HG03066 (cell line): ENCODE measurements around the gene MMP8.
A peak's percentile ranks its signal among the peaks of the same experiment; 100 is the strongest.

ENCODE experiments used
- ATAC-seq: cut with Tn5 transposase; IDR thresholded peaks from one replicate; pipeline ENCODE4 v1.9.1; 2021; ENCODE audit warnings: low read depth; ENCODE audit not compliant: unreplicated experiment

Gene MMP8

DNA sequence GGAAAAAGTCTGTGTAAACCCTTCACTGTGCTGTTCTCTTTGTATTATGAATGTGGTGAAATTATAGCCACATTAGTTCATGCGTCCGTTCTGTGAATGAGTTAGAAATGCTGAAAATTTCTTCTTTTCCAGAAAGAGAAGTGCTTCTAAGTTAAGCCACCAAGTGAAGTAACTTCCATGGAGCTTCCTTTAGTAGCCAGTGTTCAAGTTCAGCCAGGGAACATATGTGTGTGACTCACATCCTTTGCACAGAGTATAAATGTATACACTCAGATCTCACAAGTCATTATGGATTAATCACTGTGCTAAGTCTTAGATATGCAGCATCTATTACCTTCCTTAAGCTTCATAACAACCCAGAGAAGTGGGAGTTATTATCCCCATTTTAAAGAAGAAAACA, 3.1 kb upstream of the MMP8 start:
- no peak for ATAC-seq

DNA sequence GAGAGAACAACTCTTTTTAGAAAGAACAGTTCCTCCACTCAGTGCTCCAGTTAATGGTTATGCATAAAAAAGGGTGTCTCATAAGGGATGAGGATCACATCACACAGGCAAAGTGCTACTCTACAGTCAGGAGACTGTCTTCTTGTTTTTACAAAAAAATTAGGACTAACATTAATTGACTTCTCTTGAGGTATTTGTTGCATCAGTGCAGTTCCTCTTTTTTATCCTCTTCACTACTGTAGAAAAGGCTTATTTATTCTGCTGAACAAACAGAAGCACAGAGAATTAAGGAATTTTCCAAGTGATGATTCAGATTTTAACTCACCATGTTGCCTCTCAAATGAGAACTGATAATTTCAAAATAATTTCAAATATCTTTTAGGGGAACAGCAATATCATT, 1.9 kb downstream of the MMP8 start:
- no peak for ATAC-seq

DNA sequence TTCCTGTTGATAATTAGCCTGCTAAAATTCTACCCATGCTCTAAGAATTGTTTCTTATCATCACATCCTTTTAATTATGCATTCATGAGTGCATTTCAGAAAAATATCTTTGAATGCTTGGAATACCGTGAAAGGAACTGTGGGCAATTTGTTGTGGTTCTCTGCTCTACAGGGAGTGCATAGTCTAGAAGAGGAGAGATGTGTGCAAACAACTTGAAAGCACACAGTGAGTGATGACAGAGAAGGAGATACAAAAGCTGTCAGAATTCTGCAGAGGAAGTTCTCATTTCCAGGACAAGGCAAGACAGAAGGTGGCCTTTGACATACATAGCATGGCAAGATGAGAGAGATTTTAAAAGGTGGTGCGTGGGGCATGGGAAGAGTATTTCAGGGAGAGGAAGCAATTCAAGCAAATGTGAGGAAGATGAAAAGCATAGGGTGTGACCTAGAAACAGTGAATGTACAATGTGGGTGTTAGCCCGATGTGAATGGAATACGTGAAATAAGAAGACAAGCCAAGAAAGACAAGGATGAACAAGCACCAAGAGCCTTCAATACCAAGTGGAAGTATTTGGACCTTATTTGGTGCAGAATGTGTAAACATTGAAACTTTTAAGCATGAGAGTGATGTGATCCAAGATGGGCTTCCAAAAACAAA, 5.0 kb downstream of the MMP8 start:
- no peak for ATAC-seq

DNA sequence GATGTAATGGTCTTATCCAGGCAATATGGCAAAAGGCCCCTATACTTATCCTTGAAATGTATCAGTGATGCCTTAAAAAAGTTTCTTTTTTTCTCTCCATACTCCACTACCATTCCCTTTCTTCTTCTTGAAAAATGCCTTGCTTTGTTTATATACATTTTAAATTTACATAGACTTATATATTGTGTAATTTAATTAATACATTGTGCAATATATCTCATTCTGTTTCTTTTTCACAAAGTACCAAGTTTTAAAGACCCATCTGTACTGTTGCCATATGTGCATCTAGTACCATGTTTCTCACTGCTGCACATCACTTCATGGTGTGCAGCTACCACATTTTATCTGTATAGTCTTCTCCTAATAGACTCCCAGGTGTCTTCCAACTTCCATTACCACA, 7.5 kb downstream of the MMP8 start:
- no peak for ATAC-seq

DNA sequence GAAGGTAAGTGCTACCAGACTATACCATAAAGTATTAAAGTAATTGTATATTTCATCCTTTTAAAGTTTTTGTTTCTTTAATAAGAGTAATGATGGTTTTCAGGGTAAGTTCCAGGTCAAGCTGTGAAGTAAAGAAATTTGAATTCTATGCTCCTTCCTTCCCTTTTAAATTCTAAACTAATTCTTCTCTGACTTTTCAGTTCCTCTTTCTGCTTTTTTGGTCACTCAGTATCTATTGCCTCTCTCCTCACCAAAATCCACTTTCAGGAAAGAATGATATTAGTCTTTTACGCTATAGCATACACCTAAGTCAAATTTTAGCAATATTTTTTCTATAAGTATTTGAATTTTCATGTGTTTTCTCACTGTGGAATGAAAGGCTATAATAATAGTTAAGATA, 8.2 kb downstream of the MMP8 start:
- ATAC-seq, result no peak

DNA sequence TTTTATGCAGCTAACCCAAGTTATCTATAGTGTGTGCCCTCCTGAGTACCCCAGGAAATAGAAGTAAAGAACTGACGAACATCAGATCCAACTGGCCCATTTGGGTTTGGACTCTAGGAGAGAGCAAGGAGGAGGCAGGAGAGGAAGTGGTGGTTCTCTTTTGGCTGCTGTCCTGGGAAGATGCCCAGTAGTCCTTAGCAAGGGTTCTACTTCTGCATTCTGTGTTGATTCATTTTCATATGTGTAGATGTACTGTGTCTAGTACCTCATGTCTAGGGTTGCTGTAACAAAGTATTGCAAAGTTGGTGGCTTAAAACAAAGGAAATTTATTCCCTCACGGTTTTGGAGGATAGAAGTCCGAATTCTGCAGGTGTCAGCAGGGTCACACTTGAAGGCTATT, 12.6 kb downstream of the MMP8 start:
- ATAC-seq, result no peak

DNA sequence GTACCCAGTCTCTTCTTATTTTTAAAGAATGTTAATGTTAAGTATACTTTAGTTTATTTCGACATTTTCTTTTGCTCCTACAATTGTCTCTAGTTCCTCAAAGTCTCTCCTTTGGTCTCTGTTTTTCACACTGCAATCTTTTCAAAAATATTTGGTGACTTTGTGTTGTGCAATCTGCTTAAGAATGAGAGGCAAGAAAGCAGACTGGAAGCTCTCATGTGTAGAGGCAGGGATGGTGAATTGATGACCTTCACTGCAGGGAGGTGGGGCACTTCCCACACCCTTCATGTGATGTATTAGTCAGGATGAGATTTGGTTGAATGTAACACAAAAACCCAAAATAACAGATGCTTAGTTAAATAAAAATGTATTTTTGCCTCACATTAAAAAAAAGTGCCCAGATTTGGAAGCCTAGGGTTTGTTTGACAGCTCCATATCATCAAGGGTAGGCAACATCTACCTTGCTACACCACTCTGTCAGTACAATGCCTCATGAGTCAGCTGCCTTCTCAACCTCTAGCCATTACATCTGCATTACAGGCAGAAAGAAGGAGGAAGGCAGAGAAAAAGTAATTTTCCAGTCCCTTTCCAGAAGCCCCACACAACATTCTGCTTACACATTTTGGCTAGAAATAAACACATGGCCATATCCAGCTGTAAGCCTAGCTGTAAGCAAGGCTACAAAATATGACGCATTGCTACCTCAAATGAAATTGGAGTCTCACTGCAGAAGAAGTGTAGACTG, 15.4 kb downstream of the MMP8 start:
- ATAC-seq, result no peak

DNA sequence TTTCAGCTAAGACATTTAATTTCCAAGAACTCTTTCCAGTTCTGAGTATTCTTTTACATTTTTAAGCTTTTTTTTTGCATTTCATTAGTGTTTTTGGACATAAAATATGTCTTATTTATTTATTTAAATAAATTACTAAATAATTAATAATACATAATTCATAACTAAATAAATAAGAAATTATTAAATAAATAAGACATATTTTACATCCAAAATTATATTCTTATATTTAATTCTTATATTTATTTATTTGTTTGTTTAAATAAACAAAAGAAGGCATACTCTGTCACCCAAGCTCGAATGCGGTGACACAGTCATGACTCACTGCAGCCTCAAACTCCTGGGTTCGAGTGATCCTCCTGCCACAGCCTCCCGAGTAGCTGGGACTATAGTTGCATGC, 16.1 kb downstream of the MMP8 start:
- ATAC-seq, result no peak

DNA sequence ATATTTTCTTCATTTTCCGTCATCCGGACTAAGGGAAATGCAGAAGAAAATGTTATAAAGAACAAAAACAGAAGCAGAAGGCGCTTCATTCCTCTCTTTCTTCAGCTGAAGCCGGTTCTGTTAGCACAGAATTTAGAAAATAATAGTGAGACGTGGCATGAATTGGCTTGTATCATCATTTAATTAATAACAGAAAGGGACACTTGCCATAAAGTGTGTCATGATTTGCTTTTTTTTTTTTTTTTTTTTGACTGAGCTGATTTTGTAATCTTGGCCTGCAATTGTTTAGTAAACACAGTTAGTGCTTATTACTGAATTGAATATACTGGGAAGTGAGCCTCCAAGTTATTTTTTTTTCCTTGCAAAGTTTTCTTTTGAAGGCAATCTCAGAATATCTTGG, 19.1 kb downstream of the MMP8 start, which contains the start of gene MMP27:
Gene MMP27 (minus strand): TSS at position 144 of the 400 bp plus-strand sequence. CDS start 55 bp downstream, at position 89.
- no peak for ATAC-seq

DNA sequence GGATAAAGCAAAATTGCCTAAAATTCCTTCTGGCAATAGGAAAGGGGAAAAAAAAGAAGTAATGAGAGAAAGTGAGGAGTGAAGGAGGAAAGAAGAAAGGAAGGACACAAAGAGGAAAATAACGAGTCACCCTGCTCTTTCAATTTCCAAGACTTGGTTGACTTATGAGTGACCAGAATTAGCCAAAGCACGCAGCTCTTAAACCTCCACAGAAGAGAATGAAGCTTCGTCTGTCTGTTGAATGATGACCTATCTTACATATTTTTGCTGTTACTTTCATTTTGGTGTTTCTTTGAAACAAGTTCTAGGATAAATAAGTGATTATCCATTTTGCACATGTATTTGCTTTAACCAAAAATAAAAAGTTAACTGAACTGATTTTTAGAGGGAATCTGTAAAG, 19.9 kb downstream of the MMP8 start:
- no peak for ATAC-seq

DNA sequence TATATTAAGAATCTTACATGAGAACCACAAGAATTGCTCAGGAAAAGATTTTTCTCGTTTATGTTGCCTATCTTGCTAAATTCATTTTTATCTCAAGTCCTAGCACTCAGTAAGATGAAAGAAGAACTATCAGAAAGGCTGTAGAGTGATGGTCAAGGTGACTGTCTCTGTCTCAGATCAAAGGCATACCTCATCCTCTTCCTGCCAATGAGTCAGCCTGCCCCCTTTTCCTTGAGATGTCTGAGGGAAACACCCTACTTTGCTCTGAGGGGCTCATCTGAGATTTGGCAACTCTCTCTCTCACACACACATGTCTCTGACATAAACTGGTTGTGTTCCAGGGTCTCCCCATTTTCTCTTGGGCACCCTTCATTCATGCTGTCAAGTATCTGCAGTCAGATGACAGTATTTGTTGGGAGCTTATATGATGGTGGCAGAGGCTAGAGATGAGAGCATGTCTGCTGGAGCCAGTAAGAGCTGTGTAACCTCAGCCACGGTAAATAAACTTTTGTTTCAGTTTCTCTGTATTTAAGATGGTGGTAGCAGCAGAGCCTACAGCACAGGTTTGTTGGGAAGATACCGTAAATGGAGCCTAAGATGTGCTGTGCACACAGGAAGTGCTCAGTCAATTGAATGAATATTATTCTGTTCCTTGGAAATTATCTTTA, 20.8 kb downstream of the MMP8 start:
- no peak for ATAC-seq

DNA sequence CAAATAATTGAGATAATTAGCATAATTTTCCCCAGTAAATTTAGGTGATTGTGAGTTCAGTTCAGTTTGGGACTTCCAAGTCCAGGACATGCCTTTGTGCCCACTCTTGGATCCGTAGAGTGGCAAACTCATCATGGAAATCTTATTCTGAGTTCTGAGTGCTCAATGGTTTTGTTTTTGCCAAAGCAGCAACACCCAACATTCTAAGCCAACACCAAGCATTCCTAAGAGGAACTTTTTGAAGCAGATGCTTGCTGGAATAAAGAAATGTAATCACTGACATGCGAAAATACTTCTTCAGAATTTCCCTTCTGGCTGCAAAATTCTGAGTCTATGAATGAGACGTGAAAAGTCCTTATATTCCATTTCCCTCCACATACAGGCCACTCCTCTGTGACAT, 29.6 kb downstream of the MMP8 start:
- no peak for ATAC-seq

DNA sequence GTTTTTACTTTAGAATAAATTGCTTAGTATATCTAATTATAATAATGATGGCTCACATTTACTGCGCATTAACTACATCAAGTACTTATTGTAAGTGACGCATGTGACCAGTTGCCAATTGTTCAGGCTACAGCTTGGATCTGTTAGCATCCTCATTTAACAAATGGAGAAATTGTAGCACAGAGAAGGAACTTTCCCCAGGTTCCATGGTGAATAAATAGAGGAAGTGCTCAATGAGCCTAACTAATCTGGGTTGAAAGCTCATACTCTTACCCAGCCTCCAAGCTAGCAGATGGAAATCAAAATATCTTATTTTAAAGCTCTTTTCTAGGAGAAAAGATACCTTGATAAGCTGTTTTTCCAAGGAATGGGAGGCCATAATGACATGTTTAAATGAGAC, 39.0 kb downstream of the MMP8 start:
- ATAC-seq, result no peak

DNA sequence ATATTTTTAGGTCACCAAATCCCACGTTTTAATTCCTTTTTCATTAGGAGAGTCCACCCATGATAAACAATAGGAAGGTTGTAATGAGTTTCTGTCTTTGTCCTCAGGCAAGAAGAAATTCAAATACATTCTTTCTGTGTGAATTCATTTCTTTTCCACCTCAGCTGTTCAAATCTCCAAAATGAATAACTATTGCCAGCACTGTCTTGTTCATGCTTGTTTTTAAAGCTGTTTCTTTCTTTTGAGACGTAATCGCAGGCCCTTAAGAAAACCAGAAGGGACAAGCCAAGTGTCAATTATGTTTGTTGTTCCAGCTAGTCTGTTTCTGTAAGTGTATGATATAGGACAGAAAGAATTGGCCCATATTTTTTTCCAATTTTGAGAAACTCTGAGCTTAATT, 39.4 kb downstream of the MMP8 start:
- no peak for ATAC-seq

DNA sequence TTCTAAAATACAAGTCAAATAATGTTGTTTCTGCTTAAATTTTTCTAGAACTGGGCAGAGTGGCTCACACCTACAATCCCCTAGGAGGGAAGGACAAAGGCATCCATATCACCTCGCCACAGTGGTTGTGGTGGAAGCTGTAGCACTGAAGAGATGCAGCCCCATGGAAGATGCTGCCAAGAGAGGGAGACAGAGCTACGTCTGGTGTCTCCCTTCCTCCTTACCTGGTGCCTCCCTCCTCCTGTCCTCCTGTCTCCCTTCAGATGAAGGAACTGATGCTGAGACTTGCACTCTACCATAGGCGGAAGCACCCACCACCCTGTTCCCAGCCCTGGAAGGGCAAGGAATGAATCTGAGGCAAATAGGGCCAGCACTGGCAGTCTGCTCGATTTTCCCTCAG, 41.5 kb downstream of the MMP8 start:
- no peak for ATAC-seq

DNA sequence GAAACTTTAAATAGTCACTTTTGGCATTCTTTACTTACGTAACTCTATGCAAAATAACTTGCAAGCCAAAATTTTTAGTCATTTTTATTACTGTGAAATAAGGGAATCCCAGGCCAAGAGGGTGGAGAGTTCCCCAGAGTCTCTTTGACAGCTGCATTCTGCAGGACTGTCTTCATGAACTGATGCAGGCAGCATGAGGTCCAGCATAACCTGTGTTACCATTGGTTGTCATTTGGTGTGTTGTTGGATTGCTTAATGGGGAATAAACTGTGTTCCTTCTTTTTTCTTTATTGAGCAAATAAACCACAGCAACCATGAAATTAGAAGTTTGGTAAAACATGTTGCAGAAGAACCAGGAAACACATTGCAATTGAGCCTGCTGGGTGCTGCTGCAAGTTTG, 43.8 kb downstream of the MMP8 start:
- ATAC-seq, result no peak

DNA sequence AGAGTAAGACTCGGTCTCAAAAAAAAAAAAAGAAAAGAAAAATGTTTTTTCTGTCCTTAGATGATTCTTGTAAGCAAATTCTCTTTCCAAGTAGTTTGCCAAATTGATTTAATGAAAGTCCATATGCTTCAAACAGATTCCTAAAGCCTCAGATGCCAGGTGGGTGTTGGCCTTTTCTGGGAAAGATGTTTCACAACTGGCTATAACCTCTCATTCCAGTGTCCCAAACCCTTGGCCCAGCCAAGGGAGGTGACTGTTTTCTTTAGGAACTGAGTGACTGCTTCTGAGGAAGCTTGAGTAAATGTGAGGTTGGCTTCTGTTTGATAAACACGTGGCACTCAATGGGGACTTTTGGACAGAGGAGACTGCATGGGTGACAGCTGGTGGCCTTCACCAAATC, 46.7 kb downstream of the MMP8 start:
- no peak for ATAC-seq

DNA sequence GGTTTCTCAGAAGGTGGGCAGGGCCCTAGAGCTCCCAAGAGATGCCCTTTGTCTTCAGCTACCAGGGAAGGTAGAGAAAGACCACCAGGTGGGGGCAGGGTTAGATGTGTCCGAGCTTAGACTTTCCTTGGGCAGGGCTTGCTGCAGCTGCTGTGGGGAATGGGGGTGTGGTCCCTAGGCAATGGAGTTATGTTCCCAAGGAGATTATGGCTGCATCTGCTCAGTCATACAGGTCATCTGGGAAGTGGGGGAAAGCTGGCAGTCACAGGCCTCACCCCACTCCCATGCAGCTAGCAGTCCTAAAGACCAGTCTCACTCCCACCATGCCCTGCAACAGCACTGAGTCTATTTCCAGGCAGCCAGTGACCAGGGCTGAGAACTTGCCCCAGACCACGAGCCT, 48.7 kb downstream of the MMP8 start:
- ATAC-seq, result no peak

DNA sequence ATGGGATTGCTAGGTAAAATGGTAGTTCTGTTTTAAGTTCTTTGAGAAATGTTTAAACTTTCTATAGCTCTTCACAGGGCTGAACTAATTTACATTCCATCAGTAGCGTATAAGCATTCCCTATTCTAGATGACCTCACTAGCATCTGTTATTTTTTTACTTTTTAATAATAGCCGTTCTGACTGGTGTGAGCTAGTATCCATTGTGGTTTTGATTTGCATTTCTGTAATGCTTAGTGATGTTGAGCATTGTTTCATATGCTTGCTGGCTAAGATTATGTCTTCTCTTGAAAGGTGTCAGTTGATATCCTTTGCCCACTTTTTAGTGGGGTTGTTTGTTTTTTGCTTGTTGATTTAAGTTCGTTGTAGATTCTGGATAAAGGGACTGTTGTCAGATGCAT, 55.1 kb downstream of the MMP8 start:
- peak; percentile 56 for ATAC-seq

DNA sequence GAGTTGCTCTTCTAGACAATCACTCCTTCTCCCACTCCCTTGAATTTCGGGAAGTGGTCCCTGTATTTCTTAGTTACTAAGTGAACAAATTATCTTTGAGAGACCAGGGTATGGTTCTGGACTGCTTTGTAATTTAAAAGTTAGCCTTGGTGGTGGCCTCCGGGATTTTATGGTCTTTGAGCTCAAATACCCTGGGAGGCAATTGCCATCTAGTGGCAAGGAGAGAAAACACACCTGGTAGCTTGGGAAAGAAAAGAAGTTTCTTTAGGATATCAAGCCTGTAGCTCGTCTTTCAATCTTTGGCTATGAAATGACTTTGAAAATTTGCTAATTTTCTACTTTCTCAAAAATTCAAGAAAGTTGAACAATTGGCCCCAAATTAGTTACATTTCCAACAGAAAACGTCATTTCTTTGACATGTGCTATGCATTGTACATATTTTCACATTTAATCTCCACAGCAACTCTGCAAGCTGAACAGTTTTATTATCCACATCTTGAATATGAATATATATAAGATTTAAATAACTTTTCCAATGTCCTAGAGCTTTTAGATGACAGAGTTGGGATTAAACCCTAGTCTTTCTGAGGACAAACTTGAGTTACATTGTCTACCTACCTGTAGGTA, 58.3 kb downstream of the MMP8 start:
- ATAC-seq, result peak; percentile 41

DNA sequence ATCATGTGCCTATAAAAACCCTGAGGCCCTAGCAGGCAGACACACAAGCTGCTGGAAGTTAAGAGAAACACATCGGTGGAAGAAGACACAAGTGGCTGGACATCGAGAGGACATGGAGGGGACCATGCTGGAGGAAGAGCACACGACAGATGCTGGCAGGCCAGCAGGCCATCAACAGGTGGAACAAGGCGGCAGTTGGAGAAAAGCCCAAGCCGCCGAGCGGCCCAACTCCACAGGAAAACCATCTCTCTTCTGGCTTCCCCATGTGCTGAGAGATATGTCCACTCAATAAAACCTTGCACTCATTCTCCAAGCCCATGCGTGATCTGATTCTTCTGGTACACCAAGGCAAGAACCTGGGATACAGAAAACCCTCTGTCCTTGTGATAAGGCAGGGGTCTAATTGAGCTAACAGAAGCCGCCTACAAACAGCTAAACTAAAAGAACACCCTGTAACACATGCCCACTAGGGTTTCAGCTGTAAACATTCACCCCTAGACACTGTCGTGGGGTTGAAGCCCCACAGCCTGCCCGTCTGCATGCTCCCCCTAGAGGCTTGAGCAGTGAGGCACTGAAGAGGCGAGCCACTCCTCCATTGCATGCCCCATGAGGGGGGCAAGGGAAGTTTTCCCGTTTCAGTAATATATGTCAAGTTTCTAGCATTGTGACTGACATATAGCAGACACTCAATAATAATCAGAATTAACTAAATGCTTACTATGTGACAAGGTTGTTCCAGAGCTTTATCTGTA, 60.6 kb downstream of the MMP8 start:
- ATAC-seq, result no peak
